COLO829 (cell line): Measurements from ENCODE around the gene PLA2G4D.

ENCODE experiments used
- DNase-seq: peaks from one replicate; pipeline ENCODE4 v3.0.0; 2012; ENCODE audit warnings: low spot score

PLA2G4D gene

DNA sequence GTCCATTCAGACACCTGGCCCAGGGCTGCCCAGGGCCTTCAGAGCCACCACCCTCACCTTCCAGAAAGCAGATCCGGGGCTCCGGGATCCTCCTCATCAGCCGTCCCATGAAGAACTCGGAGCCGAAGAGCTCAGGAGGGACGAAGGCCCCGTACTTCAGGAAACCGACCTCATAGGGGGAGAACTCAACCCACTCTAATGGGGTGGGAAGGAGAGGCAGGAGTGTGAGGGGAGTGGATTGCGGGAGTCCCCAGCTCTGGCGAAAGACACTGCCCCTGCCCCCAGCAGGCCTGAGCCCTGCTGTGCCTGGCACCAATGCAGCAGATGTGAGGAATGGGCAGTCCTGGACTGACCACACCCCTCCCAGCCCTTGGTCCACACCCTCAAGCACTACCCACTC is 22.6 kb downstream of the PLA2G4D start:
- no peak for DNase-seq

DNA sequence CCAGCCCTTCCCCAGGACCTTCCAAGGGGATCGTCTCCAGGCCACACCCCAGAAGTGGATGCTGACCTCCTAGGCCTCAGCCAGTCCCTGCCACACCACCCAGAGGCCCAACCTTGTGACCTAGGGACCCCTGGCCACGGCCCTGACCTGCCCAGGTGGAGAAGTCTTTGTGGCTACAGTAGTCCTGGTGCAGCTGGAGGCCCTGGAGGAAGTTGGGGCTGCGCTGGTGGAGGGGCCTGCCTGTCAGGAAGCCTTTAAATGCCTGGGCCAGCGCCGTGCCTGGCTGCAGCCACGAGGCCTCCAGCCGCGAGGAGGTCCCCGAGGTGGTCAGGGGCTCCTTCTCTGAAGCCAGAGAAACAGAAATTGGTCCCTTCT is 23.4 kb downstream of the PLA2G4D start:
- DNase-seq, result no peak

DNA sequence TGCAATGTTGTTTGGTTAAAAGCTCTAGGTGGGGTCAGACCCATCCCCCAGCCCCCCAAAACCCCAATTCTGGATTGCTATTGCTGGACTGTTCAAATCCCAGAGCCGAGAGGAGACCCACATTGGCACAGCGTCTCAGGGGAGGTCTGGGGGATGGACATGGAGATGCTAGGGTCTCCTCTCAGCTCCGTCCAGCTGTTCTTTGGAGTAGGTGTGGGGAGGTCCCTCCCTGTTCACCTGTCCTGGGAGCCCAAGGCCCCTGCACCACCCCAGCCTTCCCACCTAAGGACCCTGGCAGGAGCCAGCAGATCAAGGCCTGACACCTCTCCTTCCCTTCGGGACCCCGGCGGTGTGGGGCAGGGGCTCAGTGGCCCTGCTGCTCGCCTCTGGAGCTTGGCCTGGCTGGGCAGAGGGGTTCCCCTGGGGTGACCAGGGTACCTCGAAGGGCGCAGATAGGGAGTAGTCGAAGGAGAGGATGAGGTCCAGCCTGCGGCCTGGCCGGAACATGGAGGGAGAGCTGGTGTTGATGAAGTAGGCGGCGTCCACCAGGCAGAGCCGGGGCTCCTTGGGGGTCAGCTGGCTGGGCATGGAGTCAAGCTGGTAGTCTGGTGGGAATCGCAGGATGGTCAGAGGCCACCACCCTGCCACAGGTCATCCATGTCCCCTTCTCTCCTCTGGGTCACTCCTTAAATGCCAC is 23.9 kb downstream of the PLA2G4D start:
- DNase-seq, result no peak

- no peak for DNase-seq
Measured at GRCh38 chr15:42069496-42070278, 24.7 kb downstream of the PLA2G4D start.

DNA sequence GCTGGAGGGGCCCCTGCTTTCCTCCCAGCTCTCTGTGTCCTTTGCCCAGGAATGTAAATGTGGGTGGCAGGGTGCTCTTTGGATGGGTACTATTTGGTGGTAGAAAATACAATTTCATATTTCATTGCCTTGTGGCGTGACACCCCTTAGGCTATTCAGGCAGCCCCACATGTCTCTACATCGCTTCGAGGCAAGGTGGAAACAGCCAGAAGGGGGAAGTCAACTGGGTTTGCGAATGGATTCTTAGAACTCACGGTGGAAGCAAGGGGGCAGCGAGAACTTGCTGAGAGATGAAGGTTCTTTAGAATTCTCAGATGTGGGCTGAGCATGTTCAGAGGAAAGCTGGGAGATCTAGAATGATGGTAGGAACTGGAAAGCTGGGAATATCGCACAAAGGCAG is 25.3 kb downstream of the PLA2G4D start:
- DNase-seq, result no peak

DNA sequence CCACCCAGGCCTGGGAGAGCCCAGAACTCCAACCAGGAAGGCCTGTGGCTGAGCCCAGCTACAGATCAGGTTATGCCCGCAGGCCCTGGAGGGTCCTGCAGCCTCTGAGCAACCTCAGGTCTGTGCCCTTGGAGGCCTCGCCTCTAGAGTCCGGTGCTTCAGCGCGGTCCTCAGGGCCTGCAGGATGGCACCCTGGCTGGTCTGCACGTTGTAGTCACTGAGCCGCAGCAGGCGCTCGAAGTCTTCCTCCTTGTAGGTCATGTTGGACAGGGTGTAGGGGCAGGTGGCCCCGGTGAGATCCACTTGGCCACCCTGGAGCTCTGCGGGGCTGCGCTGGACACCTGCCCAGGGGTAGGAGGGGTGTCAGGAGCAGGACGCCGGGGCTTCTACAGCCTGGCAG is 25.8 kb downstream of the PLA2G4D start:
- DNase-seq, result no peak

DNA sequence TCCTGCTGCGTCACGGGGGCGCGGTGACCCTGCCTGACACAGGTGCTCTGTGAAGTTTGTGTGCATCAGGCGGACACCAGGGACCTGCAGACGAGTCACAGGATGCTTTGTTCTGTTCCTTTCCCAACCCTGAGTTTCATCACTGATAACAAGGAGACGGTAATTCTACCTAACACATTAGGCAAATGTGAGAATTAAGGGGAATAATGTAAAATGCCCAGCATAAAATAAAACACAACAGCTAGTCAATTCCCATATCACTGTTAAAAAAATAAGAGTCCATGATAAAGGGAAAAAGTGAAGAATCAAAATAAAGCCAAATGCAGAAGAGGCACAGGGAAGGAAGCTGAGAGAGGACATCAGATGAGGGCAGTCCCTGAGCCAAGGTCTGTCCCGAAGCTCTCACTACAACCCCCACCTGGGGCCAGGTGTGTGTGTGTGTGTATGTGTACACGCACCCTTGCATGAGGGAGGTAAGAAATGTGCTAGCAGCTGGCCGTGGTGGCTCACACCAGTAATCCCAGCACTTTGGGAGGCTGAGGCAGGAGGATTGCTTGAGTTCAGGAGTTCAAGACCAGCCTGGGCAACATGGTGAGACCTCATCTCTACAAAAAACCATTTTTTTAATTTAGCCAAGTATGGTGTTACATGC is 27.5 kb downstream of the PLA2G4D start:
- DNase-seq, result no peak

- no peak for DNase-seq
Measured at GRCh38 chr15:42065468-42065867, 28.9 kb downstream of the PLA2G4D start.

GRCh38 chr15:42065033-42065432 is 29.3 kb downstream of the PLA2G4D start:
- no peak for DNase-seq

DNA sequence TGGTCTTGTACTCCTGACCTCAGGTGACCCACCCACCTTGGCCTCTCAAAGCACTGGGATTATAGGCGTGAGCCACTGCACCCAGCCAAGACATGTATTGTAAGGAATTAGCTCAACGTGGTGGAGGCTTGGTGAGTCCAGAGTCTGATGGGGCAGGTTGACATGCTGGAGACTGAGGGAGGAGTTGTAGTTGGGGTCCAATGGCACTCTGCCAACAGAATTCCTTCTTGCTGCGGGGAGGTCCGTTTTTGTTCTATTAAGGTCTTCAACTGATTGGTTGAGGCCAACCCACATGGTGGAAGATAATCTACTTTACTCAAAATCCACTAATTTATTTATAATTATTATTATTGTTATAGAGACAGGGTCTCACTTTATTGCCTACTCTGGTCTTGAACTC is 30.1 kb downstream of the PLA2G4D start:
- no peak for DNase-seq

GRCh38 chr15:42063122-42063848 is 31.1 kb downstream of the PLA2G4D start:
- no peak for DNase-seq

GRCh38 chr15:42062284-42062806 is 32.0 kb downstream of the PLA2G4D start:
- DNase-seq, result no peak

DNA sequence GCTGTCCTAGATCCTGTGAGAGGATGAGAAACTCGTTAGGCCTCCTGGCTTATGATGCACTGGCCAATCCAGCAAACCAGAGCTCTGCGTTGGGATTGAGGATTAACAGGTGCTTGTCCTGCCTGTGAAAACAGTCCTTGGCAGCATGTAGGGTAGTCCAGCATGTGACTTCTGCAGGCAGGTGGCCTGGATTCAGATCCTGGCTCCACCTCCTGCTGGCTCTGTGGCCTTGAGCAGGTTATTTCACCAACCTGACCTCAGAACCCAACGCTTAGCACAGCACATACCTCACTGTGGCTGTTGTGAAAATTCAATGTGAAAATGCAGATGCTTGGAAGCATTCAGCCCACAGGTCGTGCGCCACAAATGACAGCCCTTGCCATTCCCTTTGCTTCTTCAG is 33.6 kb downstream of the PLA2G4D start:
- no peak for DNase-seq

DNA sequence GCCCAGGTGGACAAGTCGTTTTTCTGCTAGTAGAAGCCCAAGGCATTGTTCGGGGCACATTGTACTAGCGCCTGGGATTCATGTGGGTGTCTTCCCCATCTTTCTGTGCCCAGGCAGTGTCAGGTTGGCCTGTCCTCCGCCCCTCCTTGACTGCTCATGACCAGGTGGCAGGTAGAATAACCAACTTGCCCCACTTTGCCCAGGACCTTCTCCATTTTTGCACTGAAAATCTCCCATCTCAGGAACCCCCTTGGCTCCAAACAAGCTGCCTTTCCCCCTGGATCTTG is 33.9 kb downstream of the PLA2G4D start:
- no peak for DNase-seq

DNA sequence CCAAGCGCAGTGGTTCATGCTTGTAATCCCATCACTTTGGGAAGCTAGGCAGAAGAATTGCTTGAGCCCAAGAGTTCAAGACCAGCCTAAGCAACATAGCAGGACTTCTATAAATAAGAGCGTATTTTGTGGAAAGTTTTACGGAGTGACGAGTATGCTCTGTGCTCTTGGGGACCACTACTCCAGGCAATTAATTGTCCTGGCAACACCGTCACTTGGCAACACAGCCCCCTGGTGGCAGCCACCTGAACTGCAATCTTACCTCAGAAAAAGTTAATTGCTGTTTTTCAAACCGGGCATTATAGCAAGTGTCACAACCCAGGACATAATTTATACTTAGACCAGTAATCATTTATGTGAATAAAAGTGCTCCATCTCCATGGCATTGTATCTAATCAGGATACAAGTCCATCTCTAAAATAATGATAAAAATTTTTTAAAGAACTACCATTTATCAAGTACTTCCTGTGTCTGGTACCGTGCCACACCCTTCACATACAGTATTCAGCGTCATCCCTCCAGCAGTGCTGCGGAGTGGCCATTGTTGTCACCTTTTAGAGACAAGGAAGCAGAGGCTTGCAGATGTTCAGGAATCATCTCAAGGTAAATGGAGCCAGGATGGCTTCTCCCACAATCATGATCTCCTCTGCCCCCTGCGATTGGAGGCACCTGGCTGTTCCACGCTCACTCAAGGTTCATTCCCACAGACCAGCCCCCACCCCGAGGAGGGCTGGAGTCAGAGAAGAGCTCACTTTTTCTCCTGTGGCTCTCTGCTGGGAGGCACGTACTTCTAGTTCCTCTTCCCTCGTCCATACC is 34.5 kb downstream of the PLA2G4D start:
- DNase-seq, result peak; percentile 23

DNA sequence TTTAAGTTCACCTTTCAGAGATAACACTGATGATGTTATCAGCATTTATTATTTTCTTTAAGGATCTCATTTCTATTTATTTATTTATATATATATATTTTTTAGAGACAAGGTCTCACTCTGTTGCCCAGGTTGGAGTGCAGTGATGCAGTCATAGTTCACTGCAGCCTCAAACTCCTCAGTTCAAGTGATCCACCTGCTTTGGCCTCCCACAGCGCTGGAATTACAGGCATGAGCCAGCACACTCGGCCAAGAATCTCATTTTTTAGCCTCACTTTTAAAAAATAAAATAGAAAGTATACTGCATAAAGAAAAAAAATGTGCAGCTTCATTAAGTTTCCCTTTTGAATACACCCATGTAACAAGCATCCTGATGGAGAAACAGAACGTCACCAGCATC is 35.6 kb downstream of the PLA2G4D start:
- DNase-seq, result no peak

DNA sequence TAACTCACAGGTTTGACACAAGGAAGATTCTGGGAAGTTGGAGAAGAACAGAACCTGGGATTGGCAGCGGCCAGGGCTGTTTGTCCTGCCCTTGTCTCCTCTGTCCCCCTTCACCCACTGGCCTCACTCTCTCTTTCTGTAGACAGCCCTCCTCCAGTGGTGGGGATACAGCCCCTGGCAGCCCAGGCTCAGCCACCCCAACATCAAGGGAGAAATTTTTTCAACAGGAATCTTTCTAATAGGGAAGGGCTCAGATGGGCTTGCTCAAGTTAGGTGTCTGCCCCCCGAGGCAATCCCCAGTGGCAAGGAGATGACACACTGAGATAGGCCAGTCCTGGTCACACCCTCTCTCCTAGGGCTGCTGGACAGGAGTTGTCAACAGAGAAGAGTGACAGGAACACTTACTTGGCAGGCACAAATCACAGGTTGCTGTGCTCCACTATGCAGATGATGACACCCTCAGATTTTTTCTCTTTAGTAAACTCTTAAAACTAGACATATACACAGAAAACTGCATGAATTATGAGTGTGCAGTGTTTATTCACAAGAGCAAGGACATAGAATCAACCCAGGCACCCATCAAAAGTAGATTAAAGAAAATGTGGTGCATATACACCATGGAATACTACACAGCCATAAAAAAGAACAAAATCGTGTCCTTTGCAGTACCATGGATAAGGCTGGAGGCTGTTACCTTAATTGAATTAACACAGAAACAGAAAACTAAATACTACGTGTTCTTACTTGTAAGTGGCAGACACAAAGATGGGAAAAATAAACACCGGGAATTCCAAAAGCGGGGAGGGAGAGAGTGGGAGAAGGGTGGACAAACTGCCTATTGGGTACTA is 36.3 kb downstream of the PLA2G4D start:
- DNase-seq, result no peak

DNA sequence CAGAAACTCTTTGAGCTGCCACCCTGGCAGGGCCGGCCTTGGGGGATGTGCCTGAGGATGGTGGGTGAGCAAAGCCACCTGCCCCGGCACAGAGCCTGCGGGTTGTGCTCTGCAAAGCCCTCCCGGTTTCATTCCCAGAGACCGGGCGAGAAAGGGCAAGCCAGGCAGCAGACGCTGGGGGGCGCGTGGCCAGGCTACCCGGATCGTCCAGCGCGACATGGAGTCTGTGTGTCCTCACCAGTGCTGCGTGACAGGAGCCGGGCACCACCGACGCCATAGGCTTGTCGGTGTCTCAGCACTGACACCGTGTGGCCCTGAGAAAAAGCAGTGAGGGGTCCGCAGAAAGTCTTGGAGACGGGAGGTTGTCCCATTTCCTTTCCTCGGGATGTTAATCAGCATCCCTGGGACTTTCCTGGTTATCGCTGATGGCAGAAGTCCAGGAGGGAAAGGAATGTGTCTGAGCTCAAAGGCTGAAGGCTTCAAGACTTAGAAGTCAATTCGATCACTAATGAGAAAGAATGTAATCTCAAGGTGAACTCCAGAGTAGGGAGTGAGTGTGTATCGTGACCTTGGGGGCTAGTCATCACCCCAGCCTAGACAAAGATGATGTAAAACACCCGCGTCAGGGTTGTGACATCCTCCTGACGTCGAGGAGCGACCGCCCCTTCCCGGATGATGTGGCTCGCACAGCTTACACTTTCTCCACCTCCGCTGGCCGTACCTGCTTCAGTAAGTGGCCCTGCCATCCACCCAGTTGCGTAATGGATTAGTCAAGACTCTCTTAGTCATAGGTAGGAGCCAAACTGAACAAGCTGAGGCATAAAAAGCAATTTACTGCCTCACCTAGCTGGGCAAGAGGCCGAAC is 37.2 kb downstream of the PLA2G4D start:
- DNase-seq, result peak; percentile 46

GRCh38 chr15:42053914-42054313 is 40.4 kb downstream of the PLA2G4D start:
- no peak for DNase-seq

- no peak for DNase-seq
Measured at GRCh38 chr15:42053010-42053409, 41.4 kb downstream of the PLA2G4D start.
